RWPE1 (cell line): Measurements from ENCODE around the gene FNDC11.
"Not testable (repeated sequence)": the region's sequence is repeated elsewhere in the genome, so short reads cannot be mapped to it uniquely, and the experiment has no call there.

Experiments
- CTCF ChIA-PET: fragments of 350-600 bp; sonication (Branson Sonifier 250); formaldehyde crosslinking; extraction: SDS; loops from one replicate; lab custom pipeline; 2021; lab: Yijun Ruan, JAX
- POLR2A ChIA-PET: fragments of 400-600 bp; formaldehyde crosslinking; extraction: SDS; loops from one replicate; lab custom pipeline; 2020; ENCODE audit warnings: antibody characterized with exemption; ENCODE audit not compliant: low non-redundant PET; lab: Yijun Ruan, JAX
- DNase-seq: peaks from one replicate; pipeline ENCODE4 v3.0.0; 2012; ENCODE audit warnings: low spot score
- H3K27ac ChIP-seq: fragments of 450-650 bp; 2 replicates; pipeline ENCODE4 v1.5.1; 2017
- CTCF ChIP-seq: fragments of 450-650 bp; conservative IDR thresholded peaks from 2 replicates; pipeline ENCODE4 v1.5.1; 2017; ENCODE audit warnings: low read depth, mild to moderate bottlenecking

FNDC11 gene

GRCh38 chr20:63567386-63568169 lies 13.6 kb downstream of the FNDC11 start:
- POLR2A ChIA-PET = interaction anchor here (0.9 kb wide), 1 partner anchor 15 kb away, joined by 4 read pairs; no protein-coding TSS in a partner anchor
- no peak for TF ChIP-seq CTCF
- DNase-seq = no peak
- peak overlapping the region; percentile 34 for H3K27ac ChIP-seq
- CTCF ChIA-PET = interaction anchor here (1.7 kb wide), 1 partner anchor 29 kb away, joined by 7 read pairs; no protein-coding TSS in a partner anchor

GRCh38 chr20:63568170-63568981 lies 14.4 kb downstream of the FNDC11 start:
- CTCF ChIA-PET = interaction anchor here (1.7 kb wide), 1 partner anchor 30 kb away, joined by 7 read pairs; no protein-coding TSS in a partner anchor
- H3K27ac ChIP-seq = peak overlapping the region; percentile 34
- DNase-seq = no peak
- TF ChIP-seq CTCF = no peak
- POLR2A ChIA-PET = interaction anchor here (0.6 kb wide), 1 partner anchor 89 kb away, joined by 3 read pairs; no protein-coding TSS in a partner anchor

- DNase-seq = no peak
- ChIA-PET CTCF (interaction anchor here (0.7 to 1.7 kb wide), 2 partner anchors 31 to 217 kb away, joined by 3 to 7 read pairs; no protein-coding TSS in a partner anchor), POLR2A (interaction anchor here (0.6 kb wide), 1 partner anchor 88 kb away, joined by 3 read pairs; no protein-coding TSS in a partner anchor)
- H3K27ac ChIP-seq = peak overlapping the region; percentile 31
- TF ChIP-seq CTCF = no peak
These were observed 15.3 kb downstream of the FNDC11 start for GRCh38 chr20:63568986-63569949.

GRCh38 chr20:63570281-63571086 lies 16.5 kb downstream of the FNDC11 start:
- ChIA-PET CTCF (interaction anchor here (0.6 kb wide), 1 partner anchor 868 kb away, joined by 3 read pairs; no protein-coding TSS in a partner anchor), POLR2A (interaction anchor here (0.5 kb wide), 1 partner anchor 100 kb away, joined by 3 read pairs; no protein-coding TSS in a partner anchor)
- H3K27ac ChIP-seq = peak overlapping the region; percentile 31
- TF ChIP-seq CTCF = no peak
- DNase-seq = no peak

DNA sequence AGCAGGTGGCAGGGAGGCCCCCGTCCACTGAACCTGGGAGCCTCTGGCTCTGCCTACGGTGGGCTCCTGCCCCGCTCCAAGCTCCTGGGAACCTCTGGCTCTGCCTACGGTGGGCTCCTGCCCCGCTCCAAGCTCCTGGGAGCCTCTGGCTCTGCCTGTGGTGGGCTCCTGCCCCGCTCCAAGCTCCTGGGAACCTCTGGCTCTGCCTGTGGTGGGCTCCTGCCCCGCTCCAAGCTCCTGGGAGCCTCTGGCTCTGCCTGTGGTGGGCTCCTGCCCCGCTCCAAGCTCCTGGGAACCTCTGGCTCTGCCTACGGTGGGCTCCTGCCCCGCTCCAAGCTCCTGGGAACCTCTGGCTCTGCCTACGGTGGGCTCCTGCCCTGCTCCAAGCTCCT lies 17.1 kb downstream of the FNDC11 start:
- H3K27ac ChIP-seq, POLR2A ChIA-PET, DNase-seq, CTCF ChIA-PET: not testable (repeated sequence)
